ENCODE results near the gene NXNL2.

NXNL2 gene

GRCh38 chr9:88534456-88535225 lies at the start of gene NXNL2:
Gene NXNL2 (plus strand): TSS chr9:88535178. CDS start chr9:88535435, 257 bp downstream.
- DNase-seq (ENCODE audit: low spot score), result no peak

- DNase-seq (ENCODE audit: low spot score), result no peak
These were observed 46.8 kb upstream of the NXNL2 start for GRCh38 chr9:88488166-88488565.

- no peak for DNase-seq (ENCODE audit: low spot score)
These were observed 39.8 kb upstream of the NXNL2 start for GRCh38 chr9:88494983-88495721.

GRCh38 chr9:88497224-88497623 lies 37.8 kb upstream of the NXNL2 start:
- no peak for DNase-seq (ENCODE audit: low spot score)

- no peak for DNase-seq (ENCODE audit: low spot score)
These were observed 36.1 kb upstream of the NXNL2 start for GRCh38 chr9:88498880-88499279.

- no peak for DNase-seq (ENCODE audit: low spot score)
These were observed 33.9 kb upstream of the NXNL2 start for GRCh38 chr9:88501086-88501485.

GRCh38 chr9:88502552-88503034 lies 32.4 kb upstream of the NXNL2 start:
- no peak for DNase-seq (ENCODE audit: low spot score)

- DNase-seq (ENCODE audit: low spot score), result no peak
These were observed 31.7 kb upstream of the NXNL2 start for GRCh38 chr9:88503081-88503844.

GRCh38 chr9:88503845-88504764 lies 30.9 kb upstream of the NXNL2 start:
- no peak for DNase-seq (ENCODE audit: low spot score)

GRCh38 chr9:88508326-88508725 lies 26.7 kb upstream of the NXNL2 start:
- DNase-seq (ENCODE audit: low spot score), result no peak

- no peak for DNase-seq (ENCODE audit: low spot score)
These were observed 23.1 kb upstream of the NXNL2 start for GRCh38 chr9:88511906-88512305.

GRCh38 chr9:88514247-88514646 lies 20.7 kb upstream of the NXNL2 start:
- DNase-seq (ENCODE audit: low spot score), result no peak

- DNase-seq (ENCODE audit: low spot score), result no peak
These were observed 13.7 kb upstream of the NXNL2 start for GRCh38 chr9:88521308-88521707.

GRCh38 chr9:88522360-88522759 lies 12.6 kb upstream of the NXNL2 start:
- DNase-seq (ENCODE audit: low spot score), result no peak

GRCh38 chr9:88523056-88523455 lies 11.9 kb upstream of the NXNL2 start:
- no peak for DNase-seq (ENCODE audit: low spot score)

GRCh38 chr9:88524911-88525310 lies 10.1 kb upstream of the NXNL2 start:
- DNase-seq (ENCODE audit: low spot score), result no peak

GRCh38 chr9:88527618-88528017 lies 7.4 kb upstream of the NXNL2 start:
- DNase-seq (ENCODE audit: low spot score), result no peak

- DNase-seq (ENCODE audit: low spot score), result no peak
These were observed 6.7 kb upstream of the NXNL2 start for GRCh38 chr9:88528080-88528790.

GRCh38 chr9:88529496-88529895 lies 5.5 kb upstream of the NXNL2 start:
- DNase-seq (ENCODE audit: low spot score), result no peak

- DNase-seq (ENCODE audit: low spot score), result no peak
These were observed 4.9 kb upstream of the NXNL2 start for GRCh38 chr9:88530051-88530450.
